Measurements from ENCODE around the gene SETDB2.

Gene SETDB2, protein sequence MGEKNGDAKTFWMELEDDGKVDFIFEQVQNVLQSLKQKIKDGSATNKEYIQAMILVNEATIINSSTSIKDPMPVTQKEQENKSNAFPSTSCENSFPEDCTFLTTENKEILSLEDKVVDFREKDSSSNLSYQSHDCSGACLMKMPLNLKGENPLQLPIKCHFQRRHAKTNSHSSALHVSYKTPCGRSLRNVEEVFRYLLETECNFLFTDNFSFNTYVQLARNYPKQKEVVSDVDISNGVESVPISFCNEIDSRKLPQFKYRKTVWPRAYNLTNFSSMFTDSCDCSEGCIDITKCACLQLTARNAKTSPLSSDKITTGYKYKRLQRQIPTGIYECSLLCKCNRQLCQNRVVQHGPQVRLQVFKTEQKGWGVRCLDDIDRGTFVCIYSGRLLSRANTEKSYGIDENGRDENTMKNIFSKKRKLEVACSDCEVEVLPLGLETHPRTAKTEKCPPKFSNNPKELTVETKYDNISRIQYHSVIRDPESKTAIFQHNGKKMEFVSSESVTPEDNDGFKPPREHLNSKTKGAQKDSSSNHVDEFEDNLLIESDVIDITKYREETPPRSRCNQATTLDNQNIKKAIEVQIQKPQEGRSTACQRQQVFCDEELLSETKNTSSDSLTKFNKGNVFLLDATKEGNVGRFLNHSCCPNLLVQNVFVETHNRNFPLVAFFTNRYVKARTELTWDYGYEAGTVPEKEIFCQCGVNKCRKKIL

DNA sequence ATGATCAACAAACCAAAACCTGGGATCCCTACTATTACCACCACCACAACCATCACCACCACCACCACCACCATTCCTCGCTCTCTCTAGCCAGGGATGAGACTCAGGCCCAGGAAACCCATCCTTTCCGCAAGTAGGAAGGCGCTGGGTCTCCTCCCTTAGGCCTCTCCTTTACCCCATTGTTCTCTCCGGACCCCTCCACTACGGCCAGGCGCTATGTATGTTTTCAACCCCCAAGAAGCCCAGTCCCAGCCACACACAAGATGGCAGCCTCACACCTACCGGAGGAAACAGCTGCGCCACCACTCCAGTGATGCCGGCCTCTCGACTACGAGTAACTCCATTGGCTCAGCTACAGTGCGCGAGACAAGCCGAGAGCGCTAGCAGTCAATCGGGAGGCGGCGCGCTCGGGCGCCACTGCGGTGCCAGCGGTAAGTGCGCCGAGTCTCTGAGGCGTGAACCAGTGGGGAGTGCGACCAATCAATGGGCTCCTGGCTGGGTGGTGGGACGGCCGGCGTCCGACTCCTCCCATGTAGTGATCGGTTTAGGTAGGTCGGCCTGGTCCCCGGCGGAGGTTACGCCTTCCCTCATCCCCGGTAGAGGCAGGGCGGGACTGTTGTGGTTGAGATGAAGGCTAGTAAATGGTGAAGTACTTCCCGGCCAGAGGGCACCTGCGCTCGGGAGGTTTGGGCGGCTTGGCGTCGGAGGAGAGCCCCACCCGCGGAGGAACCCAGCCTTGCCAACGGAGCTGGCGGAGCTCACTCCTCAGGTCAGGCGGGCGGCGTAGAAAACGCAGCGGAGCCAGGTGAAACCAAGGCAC lies at the start of gene SETDB2, which contains the start of gene CAB39L:
SETDB2 (plus strand) TSS at position 571 of the 820 bp plus-strand sequence. CDS start 7,620 bp downstream, outside the sequence.
CAB39L (minus strand) TSS at position 361 of the 820 bp plus-strand sequence. CDS start 61,154 bp downstream, outside the sequence.
- peak; percentile 96 to 97 for DNase-seq (ENCODE audit: low read depth in 2 of 2)

DNA sequence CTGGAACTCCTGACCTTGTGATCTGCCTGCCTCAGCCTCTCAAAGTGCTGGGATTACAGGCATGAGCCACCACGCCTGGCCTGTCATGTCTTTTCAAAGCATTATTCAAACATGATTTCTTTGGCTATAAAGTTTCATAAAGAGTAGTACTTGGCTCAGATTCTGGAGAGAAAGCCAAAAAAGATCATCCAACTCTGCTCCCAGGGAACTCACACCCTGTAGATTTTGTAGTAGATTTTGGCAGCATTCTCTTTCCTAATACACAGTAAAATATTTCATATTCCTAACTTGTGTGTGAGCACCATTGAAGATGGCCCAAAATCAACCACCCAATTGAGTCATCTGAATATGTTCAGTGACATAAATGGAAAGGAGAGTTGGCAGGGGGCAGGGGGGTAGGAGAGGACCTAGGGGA lies 48.6 kb upstream of the SETDB2 start:
- DNase-seq (ENCODE audit: low read depth in 2 of 2) = peak in 1 of 2 experiments; percentile 4

DNA sequence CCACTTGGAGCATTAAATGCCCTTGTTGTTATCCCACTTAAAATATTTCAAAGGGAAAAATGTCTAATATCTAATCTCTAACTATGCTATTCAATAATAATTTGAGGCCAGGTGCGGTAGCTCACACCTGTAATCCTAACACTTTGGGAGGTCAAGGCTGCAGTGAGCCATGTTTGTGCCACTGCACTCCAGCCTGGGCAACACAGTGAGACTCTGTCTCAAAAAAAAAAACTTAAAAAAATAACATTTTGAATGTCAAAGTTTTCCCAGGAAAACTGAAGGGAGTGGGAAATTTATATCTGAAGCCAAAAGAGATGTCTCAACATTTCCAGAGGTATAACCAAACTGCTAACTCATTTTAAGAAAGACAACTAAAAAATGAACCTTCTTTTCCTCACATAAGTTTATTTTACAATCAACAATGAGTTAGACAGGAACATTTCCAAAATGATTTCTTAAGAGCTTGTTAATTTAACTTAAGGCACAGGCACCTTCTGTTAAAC lies 48.1 kb upstream of the SETDB2 start:
- DNase-seq (ENCODE audit: low read depth in 2 of 2) = no peak

DNA sequence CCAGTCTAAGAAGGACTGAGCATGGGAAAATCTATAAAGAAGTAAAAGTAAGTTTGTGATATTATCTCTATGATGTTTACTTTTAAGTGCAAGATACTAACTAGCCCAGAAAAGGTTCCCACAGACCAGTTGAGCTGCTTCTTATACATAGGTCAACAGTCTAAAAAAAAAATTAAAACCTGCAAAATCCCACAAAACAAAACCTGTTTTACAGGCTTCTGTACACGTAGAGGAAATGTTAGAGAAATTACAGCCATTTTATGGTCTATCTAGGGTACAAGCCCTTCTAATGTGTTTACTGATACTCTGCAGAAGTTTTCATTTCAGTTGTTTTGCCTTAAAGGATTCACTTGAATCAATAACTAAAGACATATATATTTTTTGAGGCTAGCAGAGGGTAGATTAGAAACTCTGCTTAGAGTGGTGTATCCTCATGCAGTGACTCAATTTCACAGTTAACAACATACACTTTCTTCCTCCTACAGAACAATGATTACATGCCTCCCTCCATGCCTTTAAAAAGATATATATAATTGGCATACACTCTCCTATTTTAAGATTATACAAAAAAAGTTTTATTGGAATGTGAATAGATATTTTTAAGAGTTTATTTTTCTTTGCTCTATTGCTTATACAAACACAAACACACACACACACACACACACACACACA lies 44.1 kb upstream of the SETDB2 start:
- DNase-seq (ENCODE audit: low read depth in 2 of 2) = no peak

DNA sequence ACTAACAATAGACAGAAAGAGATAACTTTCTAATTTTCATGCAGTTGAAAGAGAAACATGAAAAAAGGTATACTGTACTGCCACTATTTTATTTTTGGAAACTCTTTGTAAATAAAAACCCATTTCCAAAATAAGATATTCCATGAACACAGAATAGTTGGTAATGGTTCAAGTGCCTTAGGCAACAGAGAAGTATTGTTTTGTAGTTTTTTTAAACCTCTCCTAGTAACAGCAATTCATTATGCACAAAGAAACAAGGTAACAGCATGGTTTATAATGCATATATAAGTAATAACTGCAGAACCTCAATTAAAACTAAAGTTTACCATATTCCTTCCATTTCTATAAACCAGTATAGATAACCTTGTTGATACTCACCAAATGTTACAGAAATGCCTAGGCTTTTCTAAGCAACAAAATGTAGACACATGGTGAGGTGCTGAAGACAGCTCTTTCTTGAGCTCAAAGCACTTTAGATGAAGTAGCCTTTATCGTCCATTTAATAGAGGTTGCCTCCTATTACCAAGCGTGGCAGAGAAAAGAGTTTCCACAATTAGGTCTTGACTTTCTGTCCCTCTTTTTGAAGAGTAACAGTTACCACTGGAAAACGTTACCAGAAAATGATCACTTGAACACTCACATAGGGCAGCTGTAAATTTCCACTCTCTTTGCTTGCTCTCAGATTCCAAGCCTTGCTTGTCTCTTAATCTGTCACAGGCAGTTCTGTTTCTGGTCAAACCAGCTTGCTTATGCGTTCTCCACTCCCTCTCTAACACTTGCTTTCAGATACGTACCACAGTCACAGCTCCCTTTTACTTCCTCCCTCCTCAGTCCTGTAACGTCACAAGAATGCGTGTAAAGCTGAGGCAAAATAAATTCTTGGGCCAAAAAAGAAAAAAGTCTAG lies 43.1 kb upstream of the SETDB2 start:
- DNase-seq (ENCODE audit: low read depth in 2 of 2) = no peak

DNA sequence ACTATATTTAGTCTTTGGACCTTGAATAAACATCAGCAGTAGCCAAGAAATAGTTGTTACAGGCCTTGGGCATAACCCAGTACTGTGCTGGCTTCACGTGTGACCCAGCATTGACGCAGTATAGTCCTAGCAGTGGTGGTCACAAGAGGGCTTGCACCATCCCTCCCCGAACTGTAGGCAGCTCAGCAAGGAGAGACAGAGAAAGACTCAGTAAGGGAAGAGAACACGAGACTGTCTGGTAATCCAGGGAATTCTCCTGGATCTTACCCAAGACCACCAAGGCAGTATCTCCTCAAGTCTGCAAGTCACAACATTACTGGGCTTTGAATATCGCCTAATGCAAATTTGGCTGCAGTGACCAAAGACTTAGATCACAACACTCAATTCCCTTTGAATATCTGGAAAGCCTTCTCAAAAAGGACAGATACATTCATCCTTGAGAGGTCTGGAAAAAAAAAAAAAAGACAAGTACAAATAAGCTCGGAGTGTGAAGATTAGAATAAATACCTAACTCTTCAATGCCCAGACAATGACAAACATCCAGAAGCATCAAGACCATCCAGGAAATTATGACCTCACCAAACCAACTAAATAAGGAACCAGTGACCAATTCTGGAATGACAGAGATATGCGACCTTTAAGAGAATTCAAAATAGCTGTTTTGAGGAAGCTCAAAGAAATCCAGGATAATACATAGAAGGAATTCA lies 39.9 kb upstream of the SETDB2 start:
- DNase-seq (ENCODE audit: low read depth in 2 of 2) = no peak

DNA sequence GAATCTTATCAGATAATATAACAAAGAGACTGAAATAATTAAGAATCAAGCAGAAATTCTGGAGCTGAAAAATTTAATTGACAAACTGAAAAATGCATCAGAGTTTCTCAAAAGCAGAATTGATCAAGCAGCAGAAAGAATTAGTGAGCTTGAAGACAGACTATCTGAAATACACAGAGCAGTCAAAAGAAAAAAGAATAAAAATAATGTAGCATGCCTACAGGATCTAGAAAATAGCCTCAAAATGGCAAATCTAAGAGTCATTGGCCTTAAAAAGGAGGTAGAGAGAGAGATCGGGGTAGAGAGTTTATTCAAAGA lies 39.4 kb upstream of the SETDB2 start:
- no peak for DNase-seq (ENCODE audit: low read depth in 2 of 2)

DNA sequence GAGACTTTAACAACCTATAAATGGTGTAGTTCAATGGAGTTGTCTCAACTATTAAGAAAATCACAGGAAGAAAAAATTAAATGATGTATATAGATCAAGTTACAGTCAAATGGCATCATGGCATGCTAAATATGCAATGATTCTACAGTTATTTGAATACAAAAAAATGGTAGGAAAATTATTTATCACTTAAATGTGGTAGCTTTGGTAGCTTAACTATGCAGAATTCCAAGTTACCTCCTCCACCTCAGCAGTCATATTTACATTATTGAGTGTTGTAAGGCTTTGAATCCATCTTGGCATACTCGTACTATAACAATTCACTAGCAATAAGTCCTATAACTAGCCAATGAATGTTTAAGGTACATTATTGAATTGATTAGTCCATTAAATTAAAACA lies 37.0 kb upstream of the SETDB2 start:
- no peak for DNase-seq (ENCODE audit: low read depth in 2 of 2)

DNA sequence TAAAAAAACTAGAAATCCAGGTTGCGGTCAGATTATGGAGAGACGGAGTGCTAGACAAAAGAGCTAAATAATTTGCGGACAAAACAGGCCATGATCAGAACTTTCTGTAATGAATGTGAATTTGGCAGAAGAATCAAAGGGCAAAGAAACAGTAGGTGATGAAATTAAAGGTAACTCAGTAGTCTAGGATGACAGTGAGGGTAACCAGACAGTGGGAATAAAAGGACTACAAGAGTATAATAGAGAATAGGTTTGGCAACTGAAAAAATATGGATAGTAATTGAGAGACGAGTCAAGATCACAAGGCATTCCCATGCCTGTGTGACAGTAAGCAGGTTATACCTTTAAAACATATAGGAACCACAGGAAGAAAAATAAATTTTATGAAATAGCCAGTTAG lies 36.1 kb upstream of the SETDB2 start:
- DNase-seq (ENCODE audit: low read depth in 2 of 2) = no peak

DNA sequence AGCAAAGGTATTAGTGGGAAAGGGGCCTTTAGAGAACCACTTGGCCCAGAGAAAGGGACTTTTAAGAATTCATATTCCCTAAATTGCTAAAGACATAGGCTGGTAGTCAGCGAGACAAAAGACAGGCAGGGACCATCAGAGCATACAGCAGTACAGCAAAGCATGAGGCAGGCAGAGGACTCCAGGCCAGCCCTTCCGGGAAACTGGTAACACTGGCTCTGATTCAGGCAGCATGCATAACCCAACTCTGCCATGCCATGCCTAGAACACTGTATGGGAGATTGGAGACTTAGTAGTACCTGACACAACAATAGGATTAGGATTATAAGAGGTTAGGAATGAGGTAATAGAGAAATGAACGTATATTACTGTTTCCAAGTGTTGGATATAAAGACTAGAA lies 35.1 kb upstream of the SETDB2 start:
- no peak for DNase-seq (ENCODE audit: low read depth in 2 of 2)

DNA sequence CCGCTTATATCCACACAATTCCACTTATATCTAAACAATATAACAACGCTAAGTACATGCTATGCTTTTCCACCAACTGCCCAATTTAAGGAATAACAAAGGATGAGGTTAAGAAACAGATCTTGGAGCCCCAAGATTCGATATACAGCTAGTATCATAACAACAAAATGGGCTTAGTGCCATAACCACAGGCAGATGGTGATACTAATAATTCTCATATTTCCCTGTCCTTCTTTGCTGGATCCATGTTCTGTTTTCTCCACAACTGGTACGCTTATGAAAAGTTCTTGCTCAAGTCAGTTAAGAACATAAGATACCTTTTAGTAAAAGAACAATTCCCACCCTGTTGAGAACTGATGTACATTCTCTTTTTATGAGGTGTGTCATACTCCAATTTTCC lies 34.1 kb upstream of the SETDB2 start:
- no peak for DNase-seq (ENCODE audit: low read depth in 2 of 2)

DNA sequence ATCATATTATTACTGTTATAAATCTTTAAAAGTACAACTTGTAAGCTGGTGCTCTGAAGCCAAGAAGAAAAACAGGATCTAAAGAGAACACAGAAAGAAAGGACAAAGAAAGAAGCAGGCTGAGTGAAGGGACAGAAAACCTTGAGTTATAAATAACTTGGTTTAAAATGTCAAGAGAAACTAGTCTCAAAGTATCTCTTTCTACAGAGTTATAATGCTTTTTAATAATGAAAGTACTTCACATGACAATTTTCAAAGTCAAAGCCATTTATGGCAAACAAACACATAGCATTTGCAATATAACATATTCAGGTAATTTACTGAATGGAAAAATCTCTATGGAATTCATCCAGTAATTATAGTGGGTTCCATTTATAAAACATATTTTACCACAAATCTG lies 33.6 kb upstream of the SETDB2 start:
- DNase-seq (ENCODE audit: low read depth in 2 of 2) = no peak

DNA sequence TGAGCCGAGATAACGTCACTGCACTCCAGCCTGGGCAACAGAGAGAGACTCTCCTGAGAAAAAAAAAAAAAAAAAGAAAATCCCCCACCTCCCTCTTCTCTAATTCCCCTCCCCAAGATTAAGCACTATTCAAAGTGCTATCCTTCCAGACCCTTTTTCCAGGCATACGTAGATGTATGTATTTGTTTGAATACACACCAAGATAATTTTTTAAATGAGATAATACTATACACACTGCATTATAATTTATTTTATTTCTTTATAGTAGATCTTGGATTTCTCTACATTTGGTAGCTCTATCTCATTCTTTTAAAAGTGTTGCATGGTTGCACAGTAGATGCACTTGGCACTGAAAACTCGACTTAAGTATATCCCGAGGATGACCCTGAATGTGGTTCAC lies 32.7 kb upstream of the SETDB2 start:
- DNase-seq (ENCODE audit: low read depth in 2 of 2) = no peak

DNA sequence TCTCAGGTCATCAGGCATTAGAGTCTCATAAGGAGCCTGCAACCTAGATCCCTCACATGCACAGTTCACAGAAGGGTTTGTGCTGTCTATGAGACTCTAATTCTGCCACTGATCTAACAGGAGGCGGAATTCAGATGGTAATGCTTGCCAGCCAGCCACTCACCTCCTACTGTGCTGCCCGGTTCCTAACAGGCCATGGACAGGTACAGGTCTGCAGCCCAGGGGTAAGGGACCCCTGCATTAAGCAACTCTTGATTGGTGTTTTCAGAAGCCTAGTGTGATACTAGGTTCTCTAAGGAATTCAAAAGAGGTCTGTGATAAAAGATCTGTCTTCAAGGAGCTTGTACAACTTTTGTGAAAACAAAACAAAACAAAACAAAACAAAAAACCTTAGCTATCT lies 31.3 kb upstream of the SETDB2 start:
- no peak for DNase-seq (ENCODE audit: low read depth in 2 of 2)

DNA sequence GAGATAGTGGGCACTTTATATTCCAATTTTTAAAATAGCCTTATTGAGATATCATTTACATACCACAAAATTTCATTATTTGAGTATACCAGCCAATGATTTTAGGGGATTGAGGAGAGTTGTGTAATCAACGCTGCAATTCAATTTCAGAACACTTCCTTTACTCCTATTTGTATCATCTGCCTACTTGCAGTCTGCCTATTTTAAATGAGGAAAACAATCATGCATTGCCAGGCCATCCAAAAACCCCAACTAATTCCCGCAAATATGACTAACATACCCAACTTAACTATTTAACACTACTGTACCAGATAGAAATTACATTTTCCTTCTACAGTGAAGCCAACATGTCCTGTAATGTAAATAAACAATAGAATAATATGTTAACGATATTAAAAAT lies 26.9 kb upstream of the SETDB2 start:
- DNase-seq (ENCODE audit: low read depth in 2 of 2) = no peak

DNA sequence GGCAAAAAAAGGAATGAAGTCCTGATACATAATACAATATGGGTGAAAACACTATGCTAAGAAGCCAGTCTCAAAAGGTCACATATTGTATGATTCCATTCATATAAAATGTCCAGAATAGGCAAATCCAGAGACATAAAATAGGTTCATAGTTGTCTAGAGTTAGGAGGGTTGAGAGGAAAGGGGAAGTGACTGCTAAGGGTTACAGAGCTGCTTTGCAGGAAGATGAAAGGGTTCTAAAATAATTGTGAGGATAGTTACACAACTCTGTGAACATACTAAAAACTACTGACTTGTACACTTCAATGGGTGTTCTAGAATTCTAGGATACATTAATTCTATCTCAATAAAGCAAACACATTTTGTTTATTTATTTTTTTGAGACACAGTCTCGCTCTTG lies 25.9 kb upstream of the SETDB2 start:
- DNase-seq (ENCODE audit: low read depth in 2 of 2) = no peak

DNA sequence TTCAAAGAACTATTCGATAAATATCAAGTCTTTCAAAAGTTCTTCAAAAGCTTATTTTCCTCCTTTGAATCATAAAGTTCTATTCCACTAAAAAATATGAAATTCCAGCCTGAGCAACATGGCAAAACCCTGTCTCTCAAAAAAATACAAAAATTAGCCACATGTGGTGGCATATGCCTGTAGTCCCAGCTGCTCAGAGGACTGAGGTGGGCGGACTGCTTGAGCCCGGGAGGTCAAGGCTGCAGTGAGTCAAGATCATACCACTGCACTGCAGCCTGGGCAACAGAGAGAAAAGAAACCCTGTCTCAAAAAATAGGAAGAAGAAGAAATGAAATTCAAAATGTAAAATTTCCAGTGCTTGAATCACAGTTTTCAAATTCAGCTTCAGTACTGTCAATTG lies 24.8 kb upstream of the SETDB2 start:
- DNase-seq (ENCODE audit: low read depth in 2 of 2) = no peak

DNA sequence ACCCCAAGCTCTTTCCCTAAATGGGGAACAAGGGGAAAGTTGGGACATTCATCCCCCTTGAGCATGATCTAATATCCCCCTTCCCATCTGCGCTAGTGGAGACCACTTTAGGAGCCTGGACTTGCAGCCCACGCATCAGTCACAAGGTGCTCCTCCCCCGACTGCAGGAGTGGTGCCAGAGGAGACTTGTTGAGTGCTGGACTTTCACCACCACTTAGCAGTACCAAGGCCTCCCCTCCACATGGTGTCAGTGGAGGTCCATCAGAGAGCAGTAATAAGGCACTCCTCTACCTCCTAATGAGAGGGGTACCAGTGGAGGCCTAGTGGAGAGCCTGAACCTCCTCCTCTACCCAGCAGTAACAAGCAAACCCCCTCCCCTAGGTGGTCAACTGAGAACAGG lies 22.7 kb upstream of the SETDB2 start:
- no peak for DNase-seq (ENCODE audit: low read depth in 2 of 2)

DNA sequence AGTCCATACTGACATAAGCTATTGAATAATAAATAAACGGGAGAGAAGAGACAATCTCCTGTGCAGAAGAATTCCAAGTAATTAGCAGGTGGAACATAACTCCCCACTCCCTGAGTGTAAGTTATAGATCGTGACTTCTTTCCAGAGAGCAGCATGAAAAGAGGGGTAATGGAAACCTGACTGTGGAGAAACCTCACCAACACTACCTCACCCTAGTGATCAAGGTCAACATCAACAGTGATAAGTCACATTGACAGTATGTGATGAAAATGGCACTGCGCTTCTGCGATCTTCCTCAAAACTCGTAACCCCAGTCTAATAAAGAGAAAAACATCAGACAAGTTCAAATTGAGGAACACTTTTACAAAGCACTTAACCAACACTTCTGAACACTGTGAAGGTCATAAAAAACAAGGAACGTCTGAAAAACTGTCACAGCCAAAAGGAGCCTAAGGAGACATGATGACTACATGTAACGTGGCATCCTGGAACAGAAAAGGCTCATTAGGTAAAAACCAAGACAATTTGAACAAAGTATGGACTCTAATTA lies 20.0 kb upstream of the SETDB2 start:
- no peak for DNase-seq (ENCODE audit: low read depth in 2 of 2)

Data from fibroblast of skin of left quadriceps (primary cell).